Loucy (cell line): ENCODE results near the gene TGM5.

Experiments
- H2AFZ ChIP-seq: fragments of 200-600 bp; sonication (generic); 2 replicates; pipeline ENCODE4 v1.6.0; 2016; ENCODE audit warnings: antibody characterized with exemption, mild to moderate bottlenecking, low read length, moderate library complexity
- H3F3A ChIP-seq: fragments of 200-600 bp; 2 replicates; pipeline ENCODE4 v1.6.0; 2016; ENCODE audit warnings: antibody characterized with exemption, low read depth, mild to moderate bottlenecking
- H3K27me3 ChIP-seq: fragments of 200-600 bp; sonication (generic); 2 replicates; pipeline ENCODE4 v1.6.1; 2014; ENCODE audit warnings: low read length, mild to moderate bottlenecking; ENCODE audit not compliant: insufficient read depth, poor library complexity, severe bottlenecking
- H3K36me3 ChIP-seq: fragments of 200-600 bp; sonication (generic); 2 replicates; pipeline ENCODE4 v1.6.1; 2016; ENCODE audit warnings: low read length; ENCODE audit not compliant: insufficient read depth
- H3K4me1 ChIP-seq: fragments of 200-600 bp; sonication (generic); 2 replicates; pipeline ENCODE4 v1.5.1; 2014; ENCODE audit warnings: low read length, mild to moderate bottlenecking; ENCODE audit not compliant: insufficient read depth, poor library complexity, severe bottlenecking
- H3K4me2 ChIP-seq: fragments of 200-600 bp; sonication (generic); 2 replicates; pipeline ENCODE4 v1.6.0; 2014; ENCODE audit warnings: antibody characterized with exemption, low read length, low read depth, mild to moderate bottlenecking; ENCODE audit not compliant: poor library complexity, severe bottlenecking
- H3K4me3 ChIP-seq: fragments of 200-600 bp; sonication (generic); 2 replicates; pipeline ENCODE4 v1.5.1; 2014; ENCODE audit warnings: low read length, mild to moderate bottlenecking, mixed read lengths; ENCODE audit not compliant: poor library complexity, severe bottlenecking
- H3K79me2 ChIP-seq: fragments of 200-600 bp; sonication (generic); 2 replicates; pipeline ENCODE4 v1.6.1; 2014; ENCODE audit warnings: low read length; ENCODE audit not compliant: insufficient read depth
- H3K9ac ChIP-seq: fragments of 200-600 bp; sonication (generic); 2 replicates; pipeline ENCODE4 v1.6.0; 2014; ENCODE audit warnings: mild to moderate bottlenecking, low read depth, low read length, moderate library complexity; ENCODE audit not compliant: poor library complexity, severe bottlenecking
- H3K9me2 ChIP-seq: fragments of 200-600 bp; sonication (generic); replicated peaks from 2 replicates; pipeline ENCODE4 v1.6.1; 2016; ENCODE audit warnings: low read depth, low read length, mixed read lengths
- H3K9me3 ChIP-seq: fragments of 200-600 bp; sonication (generic); 2 replicates; pipeline ENCODE4 v1.6.1; 2014; ENCODE audit warnings: mild to moderate bottlenecking, antibody characterized with exemption, low read length, low read depth; ENCODE audit not compliant: insufficient read depth
- H4K20me1 ChIP-seq: fragments of 200-600 bp; sonication (generic); 2 replicates; pipeline ENCODE4 v1.6.0; 2014; ENCODE audit warnings: antibody characterized with exemption, low read length, mild to moderate bottlenecking; ENCODE audit not compliant: insufficient read depth, poor library complexity, severe bottlenecking
- EZH2phosphoT487 ChIP-seq: fragments of 200-600 bp; IDR thresholded peaks from 2 replicates; pipeline ENCODE4 v1.6.1; 2018; ENCODE audit warnings: antibody characterized with exemption, mild to moderate bottlenecking, moderate library complexity, borderline replicate concordance
- TF ChIP-seq, protein P1 (sequence below): fragments of 200-600 bp; sonication (generic); conservative IDR thresholded peaks from 2 replicates; pipeline ENCODE4 v1.5.1; 2014; ENCODE audit warnings: mild to moderate bottlenecking, antibody characterized with exemption, low read length

Gene TGM5

DNA sequence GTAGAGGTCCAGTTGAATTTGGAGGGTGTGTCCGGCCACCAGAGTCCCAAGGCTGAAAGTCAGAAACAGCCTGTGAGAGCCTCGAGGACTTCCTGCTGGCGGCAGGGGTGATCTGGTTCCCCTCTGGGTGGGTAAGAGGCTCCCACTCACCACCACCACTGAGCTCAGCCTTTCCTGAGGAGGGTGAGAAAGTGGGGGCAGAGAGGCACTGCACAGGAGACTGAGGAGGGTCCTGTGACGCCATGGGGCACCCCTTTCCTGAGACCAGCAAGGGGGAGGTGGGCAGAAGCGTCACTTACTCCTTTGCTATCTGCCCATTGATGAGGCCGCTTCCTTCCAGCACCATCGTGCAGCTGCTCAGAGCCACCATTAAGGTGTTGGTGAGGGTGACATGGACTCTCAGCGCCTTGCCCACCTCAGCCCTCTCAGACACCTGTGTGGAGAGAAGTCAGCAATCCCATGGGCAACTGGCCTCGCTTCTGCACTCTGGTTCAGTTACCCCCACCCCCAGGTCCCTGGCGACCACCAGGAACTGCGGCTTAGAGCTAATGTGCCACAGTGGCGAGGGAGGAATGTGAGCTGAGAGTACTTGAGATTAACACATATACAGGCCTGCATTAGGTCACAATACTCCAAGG lies 10.0 kb upstream of the TGM5 start:
- H3F3A ChIP-seq = no peaks in the 10 kb centered on the region
- no peaks in the 10 kb centered on the region for H3K27me3 ChIP-seq
- H3K4me1 ChIP-seq = peaks cover 4% of the 10 kb centered on the region
- H3K4me3 ChIP-seq = no peak overlapping the region
- H2AFZ ChIP-seq = no peak overlapping the region; the same call in 1 of the 2 replicates
- no peaks in the 10 kb centered on the region for H3K9me2 ChIP-seq
- H3K79me2 ChIP-seq = no peaks in the 10 kb centered on the region
- no peak overlapping the region for H3K9ac ChIP-seq
- TF ChIP-seq EZH2phosphoT487 = no peak
- TF ChIP-seq, protein P1, sequence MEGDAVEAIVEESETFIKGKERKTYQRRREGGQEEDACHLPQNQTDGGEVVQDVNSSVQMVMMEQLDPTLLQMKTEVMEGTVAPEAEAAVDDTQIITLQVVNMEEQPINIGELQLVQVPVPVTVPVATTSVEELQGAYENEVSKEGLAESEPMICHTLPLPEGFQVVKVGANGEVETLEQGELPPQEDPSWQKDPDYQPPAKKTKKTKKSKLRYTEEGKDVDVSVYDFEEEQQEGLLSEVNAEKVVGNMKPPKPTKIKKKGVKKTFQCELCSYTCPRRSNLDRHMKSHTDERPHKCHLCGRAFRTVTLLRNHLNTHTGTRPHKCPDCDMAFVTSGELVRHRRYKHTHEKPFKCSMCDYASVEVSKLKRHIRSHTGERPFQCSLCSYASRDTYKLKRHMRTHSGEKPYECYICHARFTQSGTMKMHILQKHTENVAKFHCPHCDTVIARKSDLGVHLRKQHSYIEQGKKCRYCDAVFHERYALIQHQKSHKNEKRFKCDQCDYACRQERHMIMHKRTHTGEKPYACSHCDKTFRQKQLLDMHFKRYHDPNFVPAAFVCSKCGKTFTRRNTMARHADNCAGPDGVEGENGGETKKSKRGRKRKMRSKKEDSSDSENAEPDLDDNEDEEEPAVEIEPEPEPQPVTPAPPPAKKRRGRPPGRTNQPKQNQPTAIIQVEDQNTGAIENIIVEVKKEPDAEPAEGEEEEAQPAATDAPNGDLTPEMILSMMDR = no peak
- H3K9me3 ChIP-seq = 0 out of 2 replicates have a peak, but pooled peaks cover 4% of the 10 kb centered on the region
- no peaks in the 10 kb centered on the region for H4K20me1 ChIP-seq
- no peaks in the 10 kb centered on the region for H3K36me3 ChIP-seq
- no peak overlapping the region for H3K4me2 ChIP-seq

GRCh38 chr15:43275740-43276562 lies 9.2 kb upstream of the TGM5 start:
- no peaks in the 10 kb centered on the region for H3K79me2 ChIP-seq
- H2AFZ ChIP-seq = no peak overlapping the region
- H3K9me3 ChIP-seq = 0 out of 2 replicates have a peak, but pooled peaks cover 4% of the 10 kb centered on the region
- H3K27me3 ChIP-seq = no peaks in the 10 kb centered on the region
- no peak for TF ChIP-seq EZH2phosphoT487
- TF ChIP-seq, protein P1 = no peak
- peaks cover 9% of the 10 kb centered on the region for H3K4me1 ChIP-seq
- H3K9ac ChIP-seq = no peak overlapping the region
- H3K4me3 ChIP-seq = no peak overlapping the region
- no peaks in the 10 kb centered on the region for H4K20me1 ChIP-seq
- H3K4me2 ChIP-seq = no peak overlapping the region
- H3K36me3 ChIP-seq = no peaks in the 10 kb centered on the region
- no peaks in the 10 kb centered on the region for H3K9me2 ChIP-seq
- peaks cover 5% of the 10 kb centered on the region; the same call in 1 of the 2 replicates for H3F3A ChIP-seq

DNA sequence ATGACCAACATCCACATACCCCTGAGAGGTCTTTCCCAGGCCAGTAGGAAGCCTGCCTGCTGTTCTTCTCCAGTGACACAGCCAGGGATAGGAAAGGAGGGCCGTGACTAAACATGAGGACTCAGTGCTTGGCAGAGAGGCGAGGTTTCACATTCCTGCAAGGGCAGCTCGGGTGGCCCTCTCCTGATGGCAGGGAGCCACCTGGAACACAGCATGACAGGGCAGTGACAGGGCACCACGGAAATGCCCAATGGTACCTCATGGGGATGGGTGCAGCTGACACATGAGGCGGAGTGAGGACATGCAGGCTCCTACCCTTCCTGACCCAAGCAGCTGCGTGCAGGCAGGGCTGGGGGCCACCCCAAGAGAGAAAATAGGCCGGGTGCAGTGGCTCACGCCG lies 7.4 kb upstream of the TGM5 start:
- Histone ChIP-seq H3K4me1 (peaks cover 25% of the 10 kb centered on the region), H3K36me3 (no peaks in the 10 kb centered on the region), H3K79me2 (no peaks in the 10 kb centered on the region), H3K9ac (no peak overlapping the region), H3K9me2 (no peaks in the 10 kb centered on the region), H3K4me3 (no peak overlapping the region), H3K27me3 (no peaks in the 10 kb centered on the region), H3F3A (peaks cover 6% of the 10 kb centered on the region; the same call in 1 of the 2 replicates), H3K9me3 (0 out of 2 replicates have a peak, but pooled peaks cover 4% of the 10 kb centered on the region), H2AFZ (no peak overlapping the region), H4K20me1 (no peaks in the 10 kb centered on the region), H3K4me2 (no peak overlapping the region)
- TF ChIP-seq, protein P1 = no peak
- TF ChIP-seq EZH2phosphoT487 = no peak
